K562 (cell line): ENCODE data around the gene C1orf56. TPM values are rescaled to one million over a fixed set of nuclear protein-coding genes. Genes with fewer than 3 reads are reported as not detected.

ENCODE experiments used
- ATAC-seq: fragments of 200-7000 bp; cut with Tn5 transposase; 3 replicates; pipeline ENCODE4 v1.9.1; 2020; ENCODE audit warnings: moderate library complexity
- BruUV-seq: library from RNA; stranded (reverse); fragments of 400-500 nt; replicated peaks from 2 replicates; lab custom pipeline; 2021; lab: Mats Ljungman, UMichigan
- CTCF ChIA-PET: fragments of 300-600 bp; formaldehyde crosslinking; extraction: SDS; loops from one replicate; lab custom pipeline; 2021; ENCODE audit warnings: low intra/inter-chr PET ratio; lab: Yijun Ruan, JAX
- POLR2A ChIA-PET: fragments of 300-600, 350-650 bp; sonication (Branson Sonifier 250); formaldehyde crosslinking; extraction: SDS; loops from one replicate; lab custom pipeline; 2021; ENCODE audit warnings: antibody characterized with exemption, inconsistent platforms; lab: Yijun Ruan, JAX
- DNase-seq, 4 experiments: peaks; one replicate each; pipeline versions ENCODE4 v3.0.0 to v3.0.0-alpha.2; 2011 to 2018; ENCODE audit warnings: low spot score in 3 of 4, mixed read lengths in 3 of 4; ENCODE audit errors: extremely low read depth in 1 of 4
- FAIRE-seq: peaks from 2 replicates; lab custom pipeline; 2011; peaks lifted over from hg19 to GRCh38; lab: Jason Lieb, UNC
- H2AFZ ChIP-seq: 2 replicates; pipeline ENCODE4 v1.6.0; 2011; ENCODE audit warnings: low read depth, low read length, control low read depth, inconsistent platforms
- H3K27ac ChIP-seq: fragments of 200-600 bp; 3 replicates; pipeline ENCODE4 v1.8.0; 2011; ENCODE audit warnings: low read depth, mild to moderate bottlenecking, control low read depth, inconsistent platforms, low read length, moderate library complexity, mixed read lengths; ENCODE audit errors: extremely low read depth
- H3K27me3 ChIP-seq, 2 experiments: fragments of 300-600 bp in 1 of 2; 2 replicates in 1 of 2; 3 replicates in 1 of 2; pipeline versions ENCODE4 v1.6.0 to v1.8.0; 2011; ENCODE audit warnings: inconsistent platforms in 2 of 2, low read length in 2 of 2, mild to moderate bottlenecking in 1 of 2, mixed read lengths in 1 of 2, moderate library complexity in 1 of 2; ENCODE audit not compliant: control insufficient read depth in 2 of 2, insufficient read depth in 2 of 2
- H3K36me3 ChIP-seq: fragments of 300-600 bp; 3 replicates; pipeline ENCODE4 v1.8.0; 2011; ENCODE audit warnings: mild to moderate bottlenecking, low read length, inconsistent platforms; ENCODE audit not compliant: control insufficient read depth, insufficient read depth
- H3K4me1 ChIP-seq, 2 experiments: fragments of 200-600 bp in 1 of 2; replicated peaks in 1 of 2; 2 replicates in 1 of 2; 3 replicates in 1 of 2; pipeline versions ENCODE4 v1.5.1 to v1.8.0; 2011; ENCODE audit warnings: inconsistent platforms in 2 of 2, low read length in 2 of 2, mild to moderate bottlenecking in 1 of 2, mixed read lengths in 1 of 2, moderate library complexity in 1 of 2; ENCODE audit not compliant: control insufficient read depth in 2 of 2, insufficient read depth in 2 of 2
- H3K4me2 ChIP-seq: 2 replicates; pipeline ENCODE4 v1.6.1; 2011; ENCODE audit warnings: low read length, control low read depth, inconsistent platforms, mixed read lengths; ENCODE audit not compliant: insufficient read depth
- H3K4me3 ChIP-seq: fragments of 200-600 bp; sonication (generic), shearing (Covaris generic); 2 replicates; pipeline ENCODE4 v1.5.1; 2016; ENCODE audit warnings: control low read depth, inconsistent platforms
- H3K79me2 ChIP-seq: fragments of 200-600 bp; 3 replicates; pipeline ENCODE4 v1.8.0; 2011; ENCODE audit warnings: low read length, inconsistent platforms; ENCODE audit not compliant: control insufficient read depth, insufficient read depth
- H3K9ac ChIP-seq, 2 experiments: 2 replicates each; pipeline versions ENCODE4 v1.6.0 to v1.6.1; 2011; ENCODE audit warnings: low read depth in 2 of 2, low read length in 2 of 2, control low read depth in 1 of 2, inconsistent platforms in 1 of 2, mild to moderate bottlenecking in 1 of 2, mixed read lengths in 1 of 2; ENCODE audit not compliant: insufficient read depth in 1 of 2
- H3K9me1 ChIP-seq: one replicate; pipeline ENCODE4 v1.6.0; 2011; ENCODE audit warnings: inconsistent platforms, mild to moderate bottlenecking, low read length, moderate library complexity; ENCODE audit not compliant: control insufficient read depth, insufficient read depth
- H3K9me3 ChIP-seq: replicated peaks from 2 replicates; pipeline ENCODE4 v1.5.1; 2011; ENCODE audit warnings: low read depth, low read length, inconsistent platforms; ENCODE audit not compliant: control insufficient read depth, insufficient read depth
- H4K20me1 ChIP-seq: replicated peaks from 2 replicates; pipeline ENCODE4 v1.6.1; 2011; ENCODE audit warnings: low read length, inconsistent platforms, mixed read lengths; ENCODE audit not compliant: control insufficient read depth, insufficient read depth
- ARID1B ChIP-seq: fragments of 450-650 bp; IDR thresholded peaks from 2 replicates; pipeline ENCODE4 v1.6.1; 2016; ENCODE audit warnings: antibody characterized with exemption, mild to moderate bottlenecking, inconsistent platforms
- CBFA2T3 ChIP-seq: fragments of 450-650 bp; IDR thresholded peaks from 2 replicates; pipeline ENCODE4 v1.6.1; 2017
- DPF2 ChIP-seq: fragments of 450-650 bp; IDR thresholded peaks from 2 replicates; pipeline ENCODE4 v1.6.1; 2016
- FOXJ3 ChIP-seq: sonication (generic); formaldehyde crosslinking; IDR thresholded peaks from 2 replicates; pipeline ENCODE4 v1.4.0; 2020; ENCODE audit warnings: mild to moderate bottlenecking, missing genetic modification reagents
- MXI1 ChIP-seq: IDR thresholded peaks from 2 replicates; pipeline ENCODE4 v1.6.1; 2011; ENCODE audit warnings: low read depth, mild to moderate bottlenecking, improper control_type of control experiment, low read length
- NCOR1 ChIP-seq: fragments of 450-650 bp; IDR thresholded peaks from 2 replicates; pipeline ENCODE4 v1.6.1; 2016; ENCODE audit warnings: mild to moderate bottlenecking, moderate library complexity
- PBX2 ChIP-seq, 2 experiments: IDR thresholded peaks in 1 of 2; conservative IDR thresholded peaks in 1 of 2; 2 replicates each; pipeline ENCODE4 v1.6.1; 2016; ENCODE audit warnings: low read depth in 2 of 2, mild to moderate bottlenecking in 1 of 2, missing compliant biosample characterization in 1 of 2, missing genetic modification characterization in 1 of 2, moderate library complexity in 1 of 2
- PML ChIP-seq: IDR thresholded peaks from 2 replicates; pipeline ENCODE4 v1.6.1; 2012; ENCODE audit warnings: low read length, inconsistent platforms
- POLR2A ChIP-seq: fragments of 450-650 bp; conservative IDR thresholded peaks from 2 replicates; pipeline ENCODE4 v1.6.1; 2016
- POLR2AphosphoS5 ChIP-seq: IDR thresholded peaks from 2 replicates; pipeline ENCODE4 v1.6.1; 2011; ENCODE audit warnings: mild to moderate bottlenecking, low read depth, low read length, moderate library complexity; ENCODE audit not compliant: control insufficient read depth, insufficient read depth
- POLR2B ChIP-seq: fragments of 450-650 bp; IDR thresholded peaks from 2 replicates; pipeline ENCODE4 v1.6.1; 2018; ENCODE audit warnings: low read depth; ENCODE audit not compliant: partially characterized antibody
- RFX1 ChIP-seq: fragments of 450-650 bp; IDR thresholded peaks from 2 replicates; pipeline ENCODE4 v1.6.1; 2016; ENCODE audit warnings: mild to moderate bottlenecking, moderate library complexity
- TAF7 ChIP-seq: fragments of 450-650 bp; IDR thresholded peaks from 2 replicates; pipeline ENCODE4 v1.6.1; 2016; ENCODE audit warnings: missing genetic modification characterization, missing compliant biosample characterization
- ZNF561 ChIP-seq: fragments of 450-650 bp; formaldehyde crosslinking; conservative IDR thresholded peaks from 2 replicates; pipeline ENCODE4 v1.4.0; 2020; ENCODE audit warnings: mild to moderate bottlenecking, moderate library complexity
- ZNF696 ChIP-seq: fragments of 250-450 bp; sonication (Bioruptor Pico); conservative IDR thresholded peaks from 2 replicates; pipeline ENCODE4 v1.4.0; 2020; ENCODE audit warnings: mild to moderate bottlenecking, moderate library complexity
- ZSCAN32 ChIP-seq: fragments of 450-650 bp; formaldehyde crosslinking; IDR thresholded peaks from 2 replicates; pipeline ENCODE4 v1.4.0; 2020; ENCODE audit warnings: mild to moderate bottlenecking, moderate library complexity
- WGBS: fragments of 100-300 bp; shearing (Covaris generic); methylation state at CpG from one replicate; pipeline ENCODE4 v1.1.6; 2016; ENCODE audit warnings: low coverage, mixed read lengths; ENCODE audit not compliant: insufficient coverage; ENCODE audit errors: missing lambda C conversion rate; 5-methylcytosine and 5-hydroxymethylcytosine counted together
- in situ Hi-C: fragments of 300-500 bp; cut with MboI; formaldehyde crosslinking; loops from 4 replicates; pipeline ENCODE4 v1.15.0; 2018; ENCODE audit warnings: inconsistent platforms, mixed read lengths
- intact Hi-C: fragments of 100-400 bp; cut with micrococcal nuclease; formaldehyde crosslinking; loops from 2 replicates; pipeline ENCODE4 v1.14.2; 2022
- polyA plus RNA-seq, 8 experiments: library from polyadenylated mRNA; depleted of rRNA in 4 of 8; stranded (reverse) in 5 of 8; unstranded in 3 of 8; fragments of >200 nt; fragmentation: Nextera tagmentation in 2 of 8; fragmentation: Illumina TruSeq in 1 of 8; extraction: Ambion mirVana in 2 of 8; extraction: Trizol in 1 of 8; gene quantifications; 2 replicates each; pipeline versions ENCODE4 v1.2.1 to v1.2.3, GENCODE V29; 2011 to 2014; ENCODE audit warnings: inconsistent platforms in 1 of 8, missing spikeins in 1 of 8
- total RNA-seq, 7 experiments: library from RNA; depleted of rRNA in 6 of 7; stranded (reverse); fragments of >200 nt in 6 of 7; fragmentation: Illumina TruSeq in 2 of 7; extraction: Trizol in 2 of 7; gene quantifications; 2 replicates each; pipeline versions ENCODE4 v1.2.1 to v1.2.3, GENCODE V29; 2011 to 2021; ENCODE audit warnings: low replicate concordance in 1 of 7

Gene C1orf56
- total and polyA plus RNA-seq, 9 of the 15 experiments (the other 6 are each of a cell fraction or from before 2014, with no cell fraction given), result 0.18 to 15.7 (median 1.1) TPM

GRCh38 chr1:151051356-151052009 is 3.9 kb downstream of the C1orf56 start:
- intact Hi-C loops, result no loop called here
- POLR2A ChIA-PET, result interaction anchor here (0.5 to 1.7 kb wide), 11 partner anchors 9 to 232 kb away, joined by 3 to 10 read pairs (median 4); partner anchors contain the start of genes MINDY1, MLLT11 and TNFAIP8L2
- 0 out of 2 replicates have a peak, but pooled peaks cover 3% of the 10 kb centered on the region for H4K20me1 ChIP-seq
- no TSS peak for BruUV-seq
- H3K27ac ChIP-seq, result peak overlapping the region; percentile 59
- CTCF ChIA-PET, result no interaction called here
- no peak for FAIRE-seq
- peak overlapping the region in 1 of 2 experiments; percentile 1; a peak in 1 of 4 replicates for H3K9ac ChIP-seq
- peak overlapping the region; percentile 7; the same call in 1 of the 2 replicates for H3K4me2 ChIP-seq
- peak; percentile 21 for ATAC-seq
- H2AFZ ChIP-seq, result no peak overlapping the region
- H3K4me3 ChIP-seq, result no peak overlapping the region
- peak in 2 of 4 experiments; percentile 66 to 69 for DNase-seq
- no peaks in the 10 kb centered on the region for H3K9me3 ChIP-seq
- H3K4me1 ChIP-seq, result peaks cover 35 to 48% of the 10 kb centered on the region in 2 experiments
- WGBS, result 42% methylated on average over 2 of the region's 2 CpGs
- H3K36me3 ChIP-seq, result peaks cover 67% of the 10 kb centered on the region
- H3K27me3 ChIP-seq, result no peaks in the 10 kb centered on the region
- peaks cover 2% of the 10 kb centered on the region for H3K9me1 ChIP-seq
- in situ Hi-C loops, result no loop called here
- peaks cover 45% of the 10 kb centered on the region for H3K79me2 ChIP-seq
- TF ChIP-seq PBX2 (CRISPR knock-in tag; IDR thresholded peaks at IDR 0.05; ENCODE audit: low read depth) (no peak), PBX2 (tag; conservative IDR thresholded peaks at IDR 0.05; ENCODE audit: low read depth) (0 out of 2 replicates have a peak, but pooled peaks have one; percentile 24), MXI1 (no peak), RFX1 (0 out of 2 replicates have a peak, but pooled peaks have one; percentile 11), CBFA2T3 (peak; percentile 76), ARID1B (peak; percentile 60), FOXJ3 (CRISPR knock-in tag) (peak; percentile 58; the same call in 1 of the 2 replicates), POLR2B (peak; percentile 58), ZNF561 (CRISPR knock-in tag) (no peak), POLR2AphosphoS5 (peak; percentile 62), ZSCAN32 (0 out of 2 replicates have a peak, but pooled peaks have one; percentile 25), ZNF696 (0 out of 2 replicates have a peak, but pooled peaks have one; percentile 29), NCOR1 (peak; percentile 65), DPF2 (peak; percentile 35; the same call in 1 of the 2 replicates), TAF7 (no peak), PML (0 out of 2 replicates have a peak, but pooled peaks have one; percentile 14), POLR2A (peak; percentile 65)
